Left ventricle myocardium inferior (tissue), 1 donor: ENCODE results near the gene LPCAT2. TPM values are rescaled to one million over a fixed set of nuclear protein-coding genes. Genes with fewer than 3 reads are reported as not detected.
A peak's percentile ranks its signal among the peaks of the same experiment; 100 is the strongest.

Experiments used
- DNase-seq: peaks from one replicate; pipeline ENCODE4 v3.0.0-alpha.2; 2020
- H3K27ac ChIP-seq: fragments of 200-600 bp; replicated peaks from 2 replicates; pipeline ENCODE4 v1.8.0; 2021
- H3K27me3 ChIP-seq: fragments of 200-600 bp; 2 replicates; pipeline ENCODE4 v1.8.0; 2021; ENCODE audit warnings: low read depth
- H3K36me3 ChIP-seq: fragments of 200-600 bp; 2 replicates; pipeline ENCODE4 v1.8.0; 2021
- H3K4me1 ChIP-seq: fragments of 200-600 bp; 2 replicates; pipeline ENCODE4 v1.8.0; 2021
- H3K4me3 ChIP-seq: fragments of 200-600 bp; 2 replicates; pipeline ENCODE4 v1.8.0; 2021; ENCODE audit warnings: mild to moderate bottlenecking, moderate library complexity
- H3K9me3 ChIP-seq: fragments of 200-600 bp; replicated peaks from 2 replicates; pipeline ENCODE4 v1.8.0; 2021
- CTCF ChIP-seq: fragments of 200-600 bp; IDR thresholded peaks from 2 replicates; pipeline ENCODE4 v1.8.0; 2021; ENCODE audit warnings: antibody characterized with exemption, mild to moderate bottlenecking, borderline replicate concordance
- intact Hi-C: fragments of 100-400 bp; cut with micrococcal nuclease; formaldehyde crosslinking; loops from one replicate; pipeline ENCODE4 v1.11.0; 2022
- total RNA-seq: library from RNA; stranded (reverse); fragmentation: NEBNext Ultra II Directional; extraction: Animal tissue kit (Norgen Biotek cat#: 25700); gene quantifications from one replicate; pipeline ENCODE4 v1.2.1, GENCODE V29; 2021
- donor health status: DM: no; HTN: yes; CAD: no; lungs with severe emphysema.

The LPCAT2 gene
- total RNA-seq, 1 donor from 2014 or later, result 6.9 TPM

- H3K9me3 ChIP-seq, result no peaks in the 10 kb centered on the region
- intact Hi-C loops, result no loop called here
- no peak for DNase-seq
- H3K36me3 ChIP-seq, result peaks cover 9% of the 10 kb centered on the region
- H3K4me3 ChIP-seq, result no peak overlapping the region
- TF ChIP-seq CTCF, result no peak
- no peak overlapping the region for H3K27ac ChIP-seq
- H3K27me3 ChIP-seq, result no peaks in the 10 kb centered on the region
- H3K4me1 ChIP-seq, result peaks cover 39% of the 10 kb centered on the region
These were observed 2.2 kb upstream of the LPCAT2 start for GRCh38 chr16:55506708-55507107.

- no peak for DNase-seq
- intact Hi-C loops, result no loop called here
- H3K27me3 ChIP-seq, result no peaks in the 10 kb centered on the region
- peaks cover 13% of the 10 kb centered on the region for H3K9me3 ChIP-seq
- peaks cover 22% of the 10 kb centered on the region for H3K4me1 ChIP-seq
- peaks cover 14% of the 10 kb centered on the region for H3K36me3 ChIP-seq
- peak overlapping the region; percentile 79 for H3K27ac ChIP-seq
- TF ChIP-seq CTCF, result no peak
- H3K4me3 ChIP-seq, result peak overlapping the region; percentile 76
These were observed 476 bp upstream of the LPCAT2 start for GRCh38 chr16:55508271-55508921.

GRCh38 chr16:55510185-55510805 is 1.4 kb downstream of the LPCAT2 start:
- Histone ChIP-seq H3K27me3 (no peaks in the 10 kb centered on the region), H3K4me1 (peaks cover 12% of the 10 kb centered on the region), H3K9me3 (peaks cover 21% of the 10 kb centered on the region), H3K4me3 (peak overlapping the region; percentile 76), H3K36me3 (peaks cover 12% of the 10 kb centered on the region), H3K27ac (peak overlapping the region; percentile 79)
- DNase-seq, result no peak
- TF ChIP-seq CTCF, result no peak
- intact Hi-C loops, result no loop called here

- H3K9me3 ChIP-seq, result peaks cover 23% of the 10 kb centered on the region
- H3K36me3 ChIP-seq, result peaks cover 5% of the 10 kb centered on the region
- TF ChIP-seq CTCF, result no peak
- no peak overlapping the region for H3K27ac ChIP-seq
- intact Hi-C loops, result no loop called here
- DNase-seq, result no peak
- H3K4me3 ChIP-seq, result no peak overlapping the region
- H3K27me3 ChIP-seq, result no peaks in the 10 kb centered on the region
- H3K4me1 ChIP-seq, result peaks cover 12% of the 10 kb centered on the region
These were observed 4.1 kb downstream of the LPCAT2 start for GRCh38 chr16:55512941-55513340.

GRCh38 chr16:55513616-55514015 is 4.7 kb downstream of the LPCAT2 start:
- Histone ChIP-seq H3K4me1 (peaks cover 11% of the 10 kb centered on the region), H3K9me3 (peaks cover 29% of the 10 kb centered on the region), H3K4me3 (no peak overlapping the region), H3K27ac (no peak overlapping the region), H3K36me3 (peaks cover 5% of the 10 kb centered on the region), H3K27me3 (no peaks in the 10 kb centered on the region)
- no peak for TF ChIP-seq CTCF
- DNase-seq, result no peak
- intact Hi-C loops, result no loop called here
